Vagina (tissue), 2 donors: ENCODE measurements around the gene CNPY3.

Experiments
- CTCF ChIP-seq, 3 experiments: fragments of 450-650 bp in 2 of 3; fragments of 200-600 bp in 1 of 3; sonication (generic) in 1 of 3; IDR thresholded peaks; one replicate each; pipeline ENCODE4 v1.5.1; 2017 to 2019; ENCODE audit warnings: antibody characterized with exemption in 3 of 3, mild to moderate bottlenecking in 2 of 3, moderate library complexity in 2 of 3
- POLR2A ChIP-seq, 2 donors: fragments of 450-650 bp; IDR thresholded peaks; one replicate each; pipeline ENCODE4 v1.6.1; 2017; ENCODE audit warnings: antibody characterized with exemption in 2 of 2, mild to moderate bottlenecking in 2 of 2, moderate library complexity in 2 of 2
- POLR2AphosphoS5 ChIP-seq, 2 donors: sonication (generic); formaldehyde crosslinking; IDR thresholded peaks; one replicate each; pipeline ENCODE4 v1.9.0; 2017; ENCODE audit warnings: antibody characterized with exemption in 2 of 2, mild to moderate bottlenecking in 2 of 2, low read depth in 1 of 2; ENCODE audit not compliant: insufficient read depth in 1 of 2

- no peak for TF ChIP-seq CTCF (IDR thresholded peaks at IDR 0.05)
- no peak for TF ChIP-seq POLR2A (IDR thresholded peaks at IDR 0.05)
- no peak for TF ChIP-seq POLR2AphosphoS5 (IDR thresholded peaks at IDR 0.05; ENCODE audit: insufficient read depth in 1 of 2, low read depth in 1 of 2)
Observed at GRCh38 chr6:42962502-42963178, 33.4 kb downstream of the CNPY3 start.
